K562 (cell line): ENCODE measurements around the gene ANGPTL1. TPM values are rescaled to one million over a fixed set of nuclear protein-coding genes. Genes with fewer than 3 reads are reported as not detected.

ENCODE experiments used
- ATAC-seq: fragments of 200-7000 bp; cut with Tn5 transposase; 3 replicates; pipeline ENCODE4 v1.9.1; 2020; ENCODE audit warnings: moderate library complexity
- BruUV-seq: library from RNA; stranded (reverse); fragments of 400-500 nt; replicated peaks from 2 replicates; lab custom pipeline; 2021; lab: Mats Ljungman, UMichigan
- CTCF ChIA-PET: fragments of 300-600 bp; formaldehyde crosslinking; extraction: SDS; loops from one replicate; lab custom pipeline; 2021; ENCODE audit warnings: low intra/inter-chr PET ratio; lab: Yijun Ruan, JAX
- POLR2A ChIA-PET: fragments of 300-600, 350-650 bp; sonication (Branson Sonifier 250); formaldehyde crosslinking; extraction: SDS; loops from one replicate; lab custom pipeline; 2021; ENCODE audit warnings: antibody characterized with exemption, inconsistent platforms; lab: Yijun Ruan, JAX
- DNase-seq, 4 experiments: peaks; one replicate each; pipeline versions ENCODE4 v3.0.0 to v3.0.0-alpha.2; 2011 to 2018; ENCODE audit warnings: low spot score in 3 of 4, mixed read lengths in 3 of 4; ENCODE audit errors: extremely low read depth in 1 of 4
- FAIRE-seq: peaks from 2 replicates; lab custom pipeline; 2011; peaks lifted over from hg19 to GRCh38; lab: Jason Lieb, UNC
- H2AFZ ChIP-seq: 2 replicates; pipeline ENCODE4 v1.6.0; 2011; ENCODE audit warnings: low read depth, low read length, control low read depth, inconsistent platforms
- H3K27ac ChIP-seq: fragments of 200-600 bp; 3 replicates; pipeline ENCODE4 v1.8.0; 2011; ENCODE audit warnings: low read depth, mild to moderate bottlenecking, control low read depth, inconsistent platforms, low read length, moderate library complexity, mixed read lengths; ENCODE audit errors: extremely low read depth
- H3K27me3 ChIP-seq, 2 experiments: fragments of 300-600 bp in 1 of 2; 2 replicates in 1 of 2; 3 replicates in 1 of 2; pipeline versions ENCODE4 v1.6.0 to v1.8.0; 2011; ENCODE audit warnings: inconsistent platforms in 2 of 2, low read length in 2 of 2, mild to moderate bottlenecking in 1 of 2, mixed read lengths in 1 of 2, moderate library complexity in 1 of 2; ENCODE audit not compliant: control insufficient read depth in 2 of 2, insufficient read depth in 2 of 2
- H3K36me3 ChIP-seq: fragments of 300-600 bp; 3 replicates; pipeline ENCODE4 v1.8.0; 2011; ENCODE audit warnings: mild to moderate bottlenecking, low read length, inconsistent platforms; ENCODE audit not compliant: control insufficient read depth, insufficient read depth
- H3K4me1 ChIP-seq, 2 experiments: fragments of 200-600 bp in 1 of 2; replicated peaks in 1 of 2; 2 replicates in 1 of 2; 3 replicates in 1 of 2; pipeline versions ENCODE4 v1.5.1 to v1.8.0; 2011; ENCODE audit warnings: inconsistent platforms in 2 of 2, low read length in 2 of 2, mild to moderate bottlenecking in 1 of 2, mixed read lengths in 1 of 2, moderate library complexity in 1 of 2; ENCODE audit not compliant: control insufficient read depth in 2 of 2, insufficient read depth in 2 of 2
- H3K4me2 ChIP-seq: 2 replicates; pipeline ENCODE4 v1.6.1; 2011; ENCODE audit warnings: low read length, control low read depth, inconsistent platforms, mixed read lengths; ENCODE audit not compliant: insufficient read depth
- H3K4me3 ChIP-seq: fragments of 200-600 bp; sonication (generic), shearing (Covaris generic); 2 replicates; pipeline ENCODE4 v1.5.1; 2016; ENCODE audit warnings: control low read depth, inconsistent platforms
- H3K79me2 ChIP-seq: fragments of 200-600 bp; 3 replicates; pipeline ENCODE4 v1.8.0; 2011; ENCODE audit warnings: low read length, inconsistent platforms; ENCODE audit not compliant: control insufficient read depth, insufficient read depth
- H3K9ac ChIP-seq, 2 experiments: 2 replicates each; pipeline versions ENCODE4 v1.6.0 to v1.6.1; 2011; ENCODE audit warnings: low read depth in 2 of 2, low read length in 2 of 2, control low read depth in 1 of 2, inconsistent platforms in 1 of 2, mild to moderate bottlenecking in 1 of 2, mixed read lengths in 1 of 2; ENCODE audit not compliant: insufficient read depth in 1 of 2
- H3K9me1 ChIP-seq: one replicate; pipeline ENCODE4 v1.6.0; 2011; ENCODE audit warnings: inconsistent platforms, mild to moderate bottlenecking, low read length, moderate library complexity; ENCODE audit not compliant: control insufficient read depth, insufficient read depth
- H3K9me3 ChIP-seq: replicated peaks from 2 replicates; pipeline ENCODE4 v1.5.1; 2011; ENCODE audit warnings: low read depth, low read length, inconsistent platforms; ENCODE audit not compliant: control insufficient read depth, insufficient read depth
- H4K20me1 ChIP-seq: replicated peaks from 2 replicates; pipeline ENCODE4 v1.6.1; 2011; ENCODE audit warnings: low read length, inconsistent platforms, mixed read lengths; ENCODE audit not compliant: control insufficient read depth, insufficient read depth
- ILF3 ChIP-seq: fragments of 450-650 bp; IDR thresholded peaks from 2 replicates; pipeline ENCODE4 v1.6.1; 2018; ENCODE audit warnings: antibody characterized with exemption, mild to moderate bottlenecking, moderate library complexity, borderline replicate concordance
- KLF16 ChIP-seq: IDR thresholded peaks from 2 replicates; pipeline ENCODE4 v1.6.1; 2016; ENCODE audit warnings: antibody characterized with exemption
- PRMT5 ChIP-seq: sonication (generic); formaldehyde crosslinking; IDR thresholded peaks from 2 replicates; pipeline ENCODE4 v1.5.0; 2020; ENCODE audit warnings: missing genetic modification reagents
- PTTG1 ChIP-seq: fragments of 450-650 bp; IDR thresholded peaks from 2 replicates; pipeline ENCODE4 v1.6.1; 2016; ENCODE audit warnings: low read depth, mild to moderate bottlenecking, missing genetic modification characterization, missing compliant biosample characterization
- RBM15 ChIP-seq: fragments of 200-400 bp; formaldehyde crosslinking; IDR thresholded peaks from 2 replicates; pipeline ENCODE4 v1.6.1; 2018; ENCODE audit warnings: mild to moderate bottlenecking, low read length, moderate library complexity; ENCODE audit not compliant: insufficient read depth
- SIN3B ChIP-seq: fragments of 450-650 bp; IDR thresholded peaks from 2 replicates; pipeline ENCODE4 v1.6.1; 2017; ENCODE audit warnings: low read depth, mild to moderate bottlenecking, moderate library complexity
- WGBS: fragments of 100-300 bp; shearing (Covaris generic); methylation state at CpG from one replicate; pipeline ENCODE4 v1.1.6; 2016; ENCODE audit warnings: low coverage, mixed read lengths; ENCODE audit not compliant: insufficient coverage; ENCODE audit errors: missing lambda C conversion rate; 5-methylcytosine and 5-hydroxymethylcytosine counted together
- in situ Hi-C: fragments of 300-500 bp; cut with MboI; formaldehyde crosslinking; loops from 4 replicates; pipeline ENCODE4 v1.15.0; 2018; ENCODE audit warnings: inconsistent platforms, mixed read lengths
- intact Hi-C: fragments of 100-400 bp; cut with micrococcal nuclease; formaldehyde crosslinking; loops from 2 replicates; pipeline ENCODE4 v1.14.2; 2022
- polyA plus RNA-seq, 8 experiments: library from polyadenylated mRNA; depleted of rRNA in 4 of 8; stranded (reverse) in 5 of 8; unstranded in 3 of 8; fragments of >200 nt; fragmentation: Nextera tagmentation in 2 of 8; fragmentation: Illumina TruSeq in 1 of 8; extraction: Ambion mirVana in 2 of 8; extraction: Trizol in 1 of 8; gene quantifications; 2 replicates each; pipeline versions ENCODE4 v1.2.1 to v1.2.3, GENCODE V29; 2011 to 2014; ENCODE audit warnings: inconsistent platforms in 1 of 8, missing spikeins in 1 of 8
- total RNA-seq, 7 experiments: library from RNA; depleted of rRNA in 6 of 7; stranded (reverse); fragments of >200 nt in 6 of 7; fragmentation: Illumina TruSeq in 2 of 7; extraction: Trizol in 2 of 7; gene quantifications; 2 replicates each; pipeline versions ENCODE4 v1.2.1 to v1.2.3, GENCODE V29; 2011 to 2021; ENCODE audit warnings: low replicate concordance in 1 of 7
- TF ChIP-seq, protein P1 (sequence below): fragments of 250-450 bp; sonication (Bioruptor Pico); IDR thresholded peaks from 2 replicates; pipeline ENCODE4 v1.5.0; 2021; ENCODE audit warnings: mild to moderate bottlenecking, borderline replicate concordance
- TF ChIP-seq, protein P2 (sequence below): fragments of 450-650 bp; IDR thresholded peaks from 2 replicates; pipeline ENCODE4 v1.6.1; 2018; ENCODE audit warnings: mild to moderate bottlenecking, low read depth; ENCODE audit not compliant: partially characterized antibody
- TF ChIP-seq, protein P3 (sequence below): sonication (generic); formaldehyde crosslinking; IDR thresholded peaks from 2 replicates; pipeline ENCODE4 v1.8.1; 2022; ENCODE audit warnings: missing genetic modification reagents
- TF ChIP-seq, protein P4 (sequence below): fragments of 450-650 bp; IDR thresholded peaks from 2 replicates; pipeline ENCODE4 v1.6.1; 2016; ENCODE audit warnings: antibody characterized with exemption
- TF ChIP-seq, protein P5 (sequence below): fragments of 450-650 bp; IDR thresholded peaks from 2 replicates; pipeline ENCODE4 v1.6.1; 2016

ANGPTL1 gene
- total and polyA plus RNA-seq, 9 of the 15 experiments (the other 6 are each of a cell fraction or from before 2014, with no cell fraction given), result 0.04 to 0.06 TPM; not detected in 7

DNA sequence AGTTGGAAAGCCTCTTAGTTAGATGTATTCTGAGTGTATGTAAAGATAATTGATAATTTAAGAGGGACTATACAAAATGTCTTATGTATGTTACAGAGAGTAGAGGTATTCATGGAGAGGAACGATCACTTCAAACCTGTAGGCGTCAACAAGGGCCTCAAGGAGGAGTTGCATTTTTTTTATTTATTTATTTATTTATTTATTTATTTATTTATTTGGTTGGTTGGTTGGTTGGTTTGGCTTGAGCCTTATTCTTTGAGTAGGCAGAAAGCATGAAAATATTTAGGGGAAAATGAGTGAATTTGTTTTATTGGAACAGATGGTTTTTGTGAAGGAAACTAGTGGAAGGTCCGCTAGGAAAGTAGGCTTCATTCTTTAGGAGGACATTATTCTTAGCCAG is 8.5 kb downstream of the ANGPTL1 start (continued):
- TF ChIP-seq, protein P1, sequence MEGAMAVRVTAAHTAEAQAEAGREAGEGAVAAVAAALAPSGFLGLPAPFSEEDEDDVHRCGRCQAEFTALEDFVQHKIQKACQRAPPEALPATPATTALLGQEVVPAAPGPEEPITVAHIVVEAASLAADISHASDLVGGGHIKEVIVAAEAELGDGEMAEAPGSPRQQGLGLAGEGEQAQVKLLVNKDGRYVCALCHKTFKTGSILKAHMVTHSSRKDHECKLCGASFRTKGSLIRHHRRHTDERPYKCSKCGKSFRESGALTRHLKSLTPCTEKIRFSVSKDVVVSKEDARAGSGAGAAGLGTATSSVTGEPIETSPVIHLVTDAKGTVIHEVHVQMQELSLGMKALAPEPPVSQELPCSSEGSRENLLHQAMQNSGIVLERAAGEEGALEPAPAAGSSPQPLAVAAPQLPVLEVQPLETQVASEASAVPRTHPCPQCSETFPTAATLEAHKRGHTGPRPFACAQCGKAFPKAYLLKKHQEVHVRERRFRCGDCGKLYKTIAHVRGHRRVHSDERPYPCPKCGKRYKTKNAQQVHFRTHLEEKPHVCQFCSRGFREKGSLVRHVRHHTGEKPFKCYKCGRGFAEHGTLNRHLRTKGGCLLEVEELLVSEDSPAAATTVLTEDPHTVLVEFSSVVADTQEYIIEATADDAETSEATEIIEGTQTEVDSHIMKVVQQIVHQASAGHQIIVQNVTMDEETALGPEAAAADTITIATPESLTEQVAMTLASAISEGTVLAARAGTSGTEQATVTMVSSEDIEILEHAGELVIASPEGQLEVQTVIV (CRISPR knock-in tag), result no peak
- no peak for TF ChIP-seq PTTG1 (tag)
- TF ChIP-seq ILF3, result no peak
- no peak for TF ChIP-seq KLF16
- TF ChIP-seq, protein P2, sequence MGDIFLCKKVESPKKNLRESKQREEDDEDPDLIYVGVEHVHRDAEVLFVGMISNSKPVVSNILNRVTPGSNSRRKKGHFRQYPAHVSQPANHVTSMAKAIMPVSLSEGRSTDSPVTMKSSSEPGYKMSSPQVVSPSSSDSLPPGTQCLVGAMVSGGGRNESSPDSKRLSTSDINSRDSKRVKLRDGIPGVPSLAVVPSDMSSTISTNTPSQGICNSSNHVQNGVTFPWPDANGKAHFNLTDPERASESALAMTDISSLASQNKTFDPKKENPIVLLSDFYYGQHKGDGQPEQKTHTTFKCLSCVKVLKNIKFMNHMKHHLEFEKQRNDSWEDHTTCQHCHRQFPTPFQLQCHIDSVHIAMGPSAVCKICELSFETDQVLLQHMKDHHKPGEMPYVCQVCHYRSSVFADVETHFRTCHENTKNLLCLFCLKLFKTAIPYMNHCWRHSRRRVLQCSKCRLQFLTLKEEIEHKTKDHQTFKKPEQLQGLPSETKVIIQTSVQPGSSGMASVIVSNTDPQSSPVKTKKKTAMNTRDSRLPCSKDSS, result no peak

DNA sequence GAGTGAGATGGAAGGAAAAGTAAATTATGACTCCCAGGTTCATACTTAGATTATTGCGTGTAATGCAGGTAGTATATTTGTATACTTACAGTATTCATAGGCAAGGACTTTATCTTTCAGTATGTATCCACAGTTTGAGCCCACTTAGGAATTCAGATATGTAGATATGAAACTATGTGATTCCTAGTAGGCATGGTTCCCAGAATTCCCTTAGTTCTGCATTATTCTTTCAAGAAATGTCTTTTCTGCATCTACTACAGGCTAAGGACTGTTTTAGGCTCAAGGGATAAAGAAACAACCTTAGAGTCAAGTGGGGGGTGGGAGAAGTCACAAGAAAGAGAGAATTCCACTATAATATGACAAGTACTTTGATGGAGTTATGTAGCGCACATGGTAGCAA is 13.8 kb downstream of the ANGPTL1 start:
- DNase-seq, result no peak
- no peak overlapping the region for H3K4me3 ChIP-seq
- H3K4me2 ChIP-seq, result no peak overlapping the region
- no peaks in the 10 kb centered on the region for H3K9me3 ChIP-seq
- no peaks in the 10 kb centered on the region for H3K4me1 ChIP-seq
- FAIRE-seq, result no peak
- ChIA-PET POLR2A (interaction anchor here (0.7 to 1.0 kb wide), 2 partner anchors 10 to 101 kb away, joined by 3 to 4 read pairs; no protein-coding TSS in a partner anchor), CTCF (no interaction called here)
- no peak overlapping the region for H3K9ac ChIP-seq
- WGBS, result 15% methylated on average over 2 of the region's 2 CpGs
- H3K36me3 ChIP-seq, result no peaks in the 10 kb centered on the region
- no TSS peak for BruUV-seq
- H3K79me2 ChIP-seq, result no peaks in the 10 kb centered on the region
- H3K27me3 ChIP-seq, result no peaks in the 10 kb centered on the region
- H3K9me1 ChIP-seq, result no peaks in the 10 kb centered on the region
- intact Hi-C loops, result no loop called here
- no peak overlapping the region for H3K27ac ChIP-seq
- in situ Hi-C loops, result no loop called here
- H2AFZ ChIP-seq, result no peak overlapping the region
- ATAC-seq, result no peak
- H4K20me1 ChIP-seq, result no peaks in the 10 kb centered on the region
- TF ChIP-seq, protein P3, sequence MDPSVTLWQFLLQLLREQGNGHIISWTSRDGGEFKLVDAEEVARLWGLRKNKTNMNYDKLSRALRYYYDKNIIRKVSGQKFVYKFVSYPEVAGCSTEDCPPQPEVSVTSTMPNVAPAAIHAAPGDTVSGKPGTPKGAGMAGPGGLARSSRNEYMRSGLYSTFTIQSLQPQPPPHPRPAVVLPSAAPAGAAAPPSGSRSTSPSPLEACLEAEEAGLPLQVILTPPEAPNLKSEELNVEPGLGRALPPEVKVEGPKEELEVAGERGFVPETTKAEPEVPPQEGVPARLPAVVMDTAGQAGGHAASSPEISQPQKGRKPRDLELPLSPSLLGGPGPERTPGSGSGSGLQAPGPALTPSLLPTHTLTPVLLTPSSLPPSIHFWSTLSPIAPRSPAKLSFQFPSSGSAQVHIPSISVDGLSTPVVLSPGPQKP (CRISPR knock-in tag), result no peak
- TF ChIP-seq RBM15 (no peak), SIN3B (no peak), PRMT5 (CRISPR knock-in tag) (no peak)
- TF ChIP-seq, protein P4, sequence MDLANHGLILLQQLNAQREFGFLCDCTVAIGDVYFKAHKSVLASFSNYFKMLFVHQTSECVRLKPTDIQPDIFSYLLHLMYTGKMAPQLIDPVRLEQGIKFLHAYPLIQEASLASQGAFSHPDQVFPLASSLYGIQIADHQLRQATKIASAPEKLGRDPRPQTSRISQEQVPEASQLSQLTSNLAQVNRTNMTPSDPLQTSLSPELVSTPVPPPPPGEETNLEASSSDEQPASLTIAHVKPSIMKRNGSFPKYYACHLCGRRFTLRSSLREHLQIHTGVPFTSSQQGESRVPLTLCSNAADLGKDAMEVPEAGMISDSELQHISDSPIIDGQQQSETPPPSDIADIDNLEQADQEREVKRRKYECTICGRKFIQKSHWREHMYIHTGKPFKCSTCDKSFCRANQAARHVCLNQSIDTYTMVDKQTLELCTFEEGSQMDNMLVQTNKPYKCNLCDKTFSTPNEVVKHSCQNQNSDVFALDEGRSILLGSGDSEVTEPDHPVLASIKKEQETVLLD, result no peak
- TF ChIP-seq, protein P5, sequence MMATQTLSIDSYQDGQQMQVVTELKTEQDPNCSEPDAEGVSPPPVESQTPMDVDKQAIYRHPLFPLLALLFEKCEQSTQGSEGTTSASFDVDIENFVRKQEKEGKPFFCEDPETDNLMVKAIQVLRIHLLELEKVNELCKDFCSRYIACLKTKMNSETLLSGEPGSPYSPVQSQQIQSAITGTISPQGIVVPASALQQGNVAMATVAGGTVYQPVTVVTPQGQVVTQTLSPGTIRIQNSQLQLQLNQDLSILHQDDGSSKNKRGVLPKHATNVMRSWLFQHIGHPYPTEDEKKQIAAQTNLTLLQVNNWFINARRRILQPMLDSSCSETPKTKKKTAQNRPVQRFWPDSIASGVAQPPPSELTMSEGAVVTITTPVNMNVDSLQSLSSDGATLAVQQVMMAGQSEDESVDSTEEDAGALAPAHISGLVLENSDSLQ, result no peak
